ENCODE measurements around the gene TPP1. TPM values are rescaled to one million over a fixed set of nuclear protein-coding genes. Genes with fewer than 3 reads are reported as not detected.

Gene TPP1
- total RNA-seq, 4 donors from 2014 or later: 51.3 to 97.3 (median 69.1) TPM

DNA sequence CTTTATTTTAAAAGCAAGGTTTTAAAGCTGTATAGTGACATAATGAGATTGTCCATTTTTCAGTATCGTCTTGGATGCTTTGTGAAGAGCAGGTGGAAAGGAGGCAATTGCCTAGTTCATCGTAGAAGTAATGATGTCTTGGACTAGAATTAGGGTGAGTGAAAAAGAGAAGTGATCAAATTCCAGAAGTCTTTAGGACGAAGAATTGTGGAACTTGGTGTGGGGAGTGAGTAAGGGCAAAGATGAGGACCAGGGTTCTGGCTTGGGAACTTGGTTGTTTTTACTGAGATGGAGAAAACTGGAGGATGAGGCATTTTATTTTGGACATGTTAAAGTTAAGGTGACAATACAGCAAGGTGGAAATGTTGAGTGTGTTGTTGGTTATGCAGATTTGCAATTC lies 14.4 kb downstream of the TPP1 start:
- 28 to 33% methylated on average over 3 of the region's 3 CpGs for WGBS, 2 donors
- peaks cover 32 to 47% of the 10 kb centered on the region in 2 donors for H3K4me1 ChIP-seq

DNA sequence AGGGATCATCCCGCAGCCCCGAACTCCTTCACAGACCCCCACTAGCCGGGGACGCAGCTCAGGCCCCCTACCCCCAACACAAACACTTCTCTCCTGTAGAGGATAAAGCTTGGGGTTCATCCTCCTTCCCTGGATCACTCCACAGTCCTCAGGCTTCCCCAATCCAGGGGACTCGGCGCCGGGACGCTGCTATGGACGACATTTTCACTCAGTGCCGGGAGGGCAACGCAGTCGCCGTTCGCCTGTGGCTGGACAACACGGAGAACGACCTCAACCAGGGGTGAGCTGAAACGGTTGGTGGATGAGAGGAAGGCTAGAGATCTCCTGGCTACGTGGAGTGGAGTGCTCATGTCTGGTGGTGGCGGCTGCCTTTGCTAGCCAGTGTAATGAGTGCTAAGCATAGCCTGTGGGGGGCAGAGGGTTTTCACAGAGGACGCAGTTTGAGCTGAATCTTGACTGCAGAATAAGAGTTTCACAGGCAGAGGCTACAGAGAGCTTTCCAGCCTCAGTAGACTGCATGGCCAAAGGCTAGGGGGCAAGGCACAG lies 15.1 kb downstream of the TPP1 start:
- Histone ChIP-seq H3K27ac (peak overlapping the region; percentile 85 to 92 (median 91)), H3K27me3 (no peaks in the 10 kb centered on the region), H3K9me3 (no peaks in the 10 kb centered on the region), H3K36me3 (peaks cover 35 to 38% of the 10 kb centered on the region in 2 donors), H3K4me3 (replicated peaks in 1 of 3) (peak overlapping the region; percentile 78 to 91 (median 89)), H3K4me1 (peaks cover 32 to 47% of the 10 kb centered on the region in 2 donors)
- WGBS, 2 donors: 0 to 1% methylated on average over 18 of the region's 20 CpGs
- intact Hi-C loops (cut with DNase I): loop anchor here (5.0 kb wide), 1 partner anchor 78 kb away; the partner anchor contains the start of gene MRPL17
- peak; percentile 66 to 74 for DNase-seq
- TF ChIP-seq POLR2A (IDR thresholded peaks at IDR 0.05): peak in 1 of 2 donors; percentile 9
- TF ChIP-seq, protein P1, sequence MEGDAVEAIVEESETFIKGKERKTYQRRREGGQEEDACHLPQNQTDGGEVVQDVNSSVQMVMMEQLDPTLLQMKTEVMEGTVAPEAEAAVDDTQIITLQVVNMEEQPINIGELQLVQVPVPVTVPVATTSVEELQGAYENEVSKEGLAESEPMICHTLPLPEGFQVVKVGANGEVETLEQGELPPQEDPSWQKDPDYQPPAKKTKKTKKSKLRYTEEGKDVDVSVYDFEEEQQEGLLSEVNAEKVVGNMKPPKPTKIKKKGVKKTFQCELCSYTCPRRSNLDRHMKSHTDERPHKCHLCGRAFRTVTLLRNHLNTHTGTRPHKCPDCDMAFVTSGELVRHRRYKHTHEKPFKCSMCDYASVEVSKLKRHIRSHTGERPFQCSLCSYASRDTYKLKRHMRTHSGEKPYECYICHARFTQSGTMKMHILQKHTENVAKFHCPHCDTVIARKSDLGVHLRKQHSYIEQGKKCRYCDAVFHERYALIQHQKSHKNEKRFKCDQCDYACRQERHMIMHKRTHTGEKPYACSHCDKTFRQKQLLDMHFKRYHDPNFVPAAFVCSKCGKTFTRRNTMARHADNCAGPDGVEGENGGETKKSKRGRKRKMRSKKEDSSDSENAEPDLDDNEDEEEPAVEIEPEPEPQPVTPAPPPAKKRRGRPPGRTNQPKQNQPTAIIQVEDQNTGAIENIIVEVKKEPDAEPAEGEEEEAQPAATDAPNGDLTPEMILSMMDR (IDR thresholded peaks at IDR 0.05): peak in 3 of 6 experiments; percentile 11 to 16 (median 15)

More for the DNA sequence above, 14.4 kb downstream of the TPP1 start:
- intact Hi-C loops (cut with DNase I): loop anchor here (5.0 kb wide), 1 partner anchor 78 kb away; the partner anchor contains the start of gene MRPL17
- DNase-seq: no peak
- Histone ChIP-seq H3K9me3 (no peaks in the 10 kb centered on the region), H3K4me3 (replicated peaks in 1 of 3) (peak overlapping the region in 2 of 3 donors; percentile 89 to 91), H3K27ac (peak overlapping the region; percentile 85 to 92 (median 91)), H3K36me3 (peaks cover 36 to 38% of the 10 kb centered on the region in 2 donors), H3K27me3 (no peaks in the 10 kb centered on the region)
- no peak for TF ChIP-seq POLR2A (IDR thresholded peaks at IDR 0.05)
- TF ChIP-seq, protein P1 (IDR thresholded peaks at IDR 0.05): no peak

DNA sequence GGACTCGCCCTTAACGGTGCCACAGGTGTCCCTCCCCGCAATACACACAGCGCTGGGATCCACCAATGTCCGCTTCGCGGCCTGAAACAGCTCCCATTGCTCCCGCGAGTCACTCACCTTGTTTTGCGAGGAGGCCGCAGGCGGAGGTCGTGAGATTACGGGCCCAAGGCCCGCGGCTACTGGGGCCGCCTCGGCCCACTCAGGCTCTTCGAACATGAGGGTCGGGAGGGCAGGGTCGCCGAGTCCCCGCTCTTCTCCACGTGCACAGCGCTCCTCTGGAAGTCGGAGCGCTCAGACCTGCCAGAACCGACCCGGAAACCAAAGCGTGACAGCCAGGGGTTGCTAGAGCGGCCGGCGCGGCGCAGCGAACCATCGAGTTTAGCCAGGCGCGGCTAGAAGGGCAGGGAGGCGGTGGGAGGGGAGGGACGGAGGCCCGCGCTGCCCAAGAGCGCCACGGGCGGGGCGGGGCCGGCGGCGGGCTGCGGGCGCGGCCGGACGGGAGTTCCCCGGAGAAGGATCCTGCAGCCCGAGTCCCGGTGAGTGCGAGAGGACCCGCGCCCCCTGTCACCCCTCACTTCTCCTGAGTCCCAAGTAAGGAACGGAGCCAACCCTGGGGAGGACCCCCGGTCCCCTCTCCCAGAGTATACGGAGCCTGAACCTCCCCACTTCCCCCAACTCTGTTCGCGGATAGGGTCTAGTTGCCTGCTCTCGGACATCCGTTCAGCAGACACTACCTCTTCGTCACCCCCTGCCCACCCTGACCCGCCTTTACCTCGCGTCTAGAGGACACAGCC lies 15.7 kb downstream of the TPP1 start, which contains the start of the genes ILK and RRP8:
Gene ILK (plus strand): TSS at position 488 of the 794 bp plus-strand sequence. CDS start 498 bp downstream, outside the sequence.
Gene RRP8 (minus strand): TSS at position 330 of the 794 bp plus-strand sequence. CDS start 114 bp downstream, at position 216.
- intact Hi-C loops (cut with DNase I): loop anchor here (5.0 kb wide), 1 partner anchor 79 kb away; the partner anchor contains the start of gene MRPL17
- H3K9me3 ChIP-seq: no peaks in the 10 kb centered on the region
- peaks cover 32 to 47% of the 10 kb centered on the region in 2 donors for H3K4me1 ChIP-seq
- peak; percentile 92 to 94 for DNase-seq
- peaks cover 31 to 35% of the 10 kb centered on the region in 2 donors for H3K36me3 ChIP-seq
- peak within 1 kb of the TSS; percentile 85 to 92 (median 91) for H3K27ac ChIP-seq
- no peaks in the 10 kb centered on the region for H3K27me3 ChIP-seq
- peak within 1 kb of the TSS; percentile 78 to 91 (median 89) for H3K4me3 ChIP-seq (replicated peaks in 1 of 3)
- 0 to 1% methylated on average over 41 to 42 of the region's 72 CpGs for WGBS, 2 donors
- peak; percentile 33 to 83 for TF ChIP-seq POLR2A (IDR thresholded peaks at IDR 0.05)
- TF ChIP-seq, protein P1 (IDR thresholded peaks at IDR 0.05): peak in 3 of 6 experiments; percentile 14 to 36 (median 31)

DNA sequence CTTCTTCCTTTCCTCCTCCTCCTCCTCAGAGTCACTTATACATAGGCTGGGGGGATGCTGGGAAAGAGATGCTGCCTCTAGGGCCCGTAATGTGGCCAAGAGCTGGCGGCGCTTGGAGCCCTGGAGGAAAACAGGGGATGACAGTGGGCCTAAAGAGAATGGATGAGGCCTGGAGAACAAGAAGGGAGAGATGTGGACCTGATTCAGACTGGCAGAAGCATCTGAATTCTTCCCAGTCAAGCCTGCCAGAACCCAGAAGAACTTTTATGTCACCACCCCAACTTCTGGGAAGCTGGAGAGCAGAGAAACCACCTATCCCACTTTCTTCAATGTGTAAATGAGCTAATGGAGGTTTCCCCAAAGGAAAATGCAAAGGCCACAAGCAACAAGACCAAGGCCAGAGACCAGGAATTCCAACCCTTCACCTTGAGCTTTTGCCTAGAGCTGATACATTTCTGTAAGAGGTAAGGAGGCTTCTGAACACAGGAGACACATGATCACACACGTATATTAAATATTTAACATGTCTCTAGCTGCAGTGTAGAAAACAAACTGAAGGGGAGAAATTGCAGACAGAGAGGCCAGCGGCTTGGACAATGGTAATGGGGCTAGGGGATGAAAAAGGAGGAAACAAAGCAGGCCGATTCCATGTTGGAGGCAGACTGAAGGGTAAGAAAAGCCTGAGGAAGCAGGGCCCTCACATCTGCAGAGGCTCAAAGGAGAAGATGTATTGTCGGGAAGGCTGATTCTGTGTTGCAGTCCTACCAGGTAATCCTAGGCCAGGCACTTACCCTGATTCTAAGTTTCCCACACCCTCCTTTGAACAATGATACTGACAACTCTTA lies 16.9 kb downstream of the TPP1 start:
- peak overlapping the region; percentile 37 to 91 (median 89) for H3K4me3 ChIP-seq (replicated peaks in 1 of 3)
- peaks cover 32 to 41% of the 10 kb centered on the region in 2 donors for H3K4me1 ChIP-seq
- no peaks in the 10 kb centered on the region for H3K9me3 ChIP-seq
- 54 to 61% methylated on average over 7 of the region's 7 CpGs for WGBS, 2 donors
- peaks cover 27 to 29% of the 10 kb centered on the region in 2 donors for H3K36me3 ChIP-seq
- peak overlapping the region in 2 of 3 donors; percentile 91 to 92 for H3K27ac ChIP-seq
- H3K27me3 ChIP-seq: no peaks in the 10 kb centered on the region
- TF ChIP-seq POLR2A (IDR thresholded peaks at IDR 0.05): no peak
- TF ChIP-seq, protein P1 (IDR thresholded peaks at IDR 0.05): no peak
- intact Hi-C loops (cut with DNase I): loop anchor here (5.0 kb wide), 1 partner anchor 80 kb away; the partner anchor contains the start of gene MRPL17
- no peak for DNase-seq

All from thyroid gland (tissue), 4 donors.